T-helper 1 cell treated with Interleukin-12 subunit alpha and Interleukin-12 subunit beta and Interleukin-4 antibody, amounts not matched to agents 30 ng/mL and 1 ng/mL, for 36 hours (primary cell): ENCODE data around the gene ATP5IF1. TPM values are rescaled to one million over a fixed set of nuclear protein-coding genes. Genes with fewer than 3 reads are reported as not detected.

Experiments
- intact Hi-C: fragments of 100-400 bp; cut with micrococcal nuclease; formaldehyde crosslinking; loops from one replicate; pipeline ENCODE4 v1.15.1; 2024
- total RNA-seq: library from RNA; stranded (reverse); gene quantifications from 2 replicates; pipeline ENCODE4 v1.2.3, GENCODE V29; 2022

The ATP5IF1 gene
- total RNA-seq = 135 and 148 TPM in 2 replicates

GRCh38 chr1:28235755-28236655, at the start of gene ATP5IF1:
Gene ATP5IF1, plus strand, starts transcription at chr1:28236124. Its CDS starts 60 bp downstream, at chr1:28236184.
- intact Hi-C loops = loop anchor here (1.0 kb wide), 5 partner anchors 10 to 364 kb away; partner anchors contain the start of genes EYA3, SESN2 and THEMIS2

- intact Hi-C loops = no loop called here
Measured at GRCh38 chr1:28190337-28190979, 45.5 kb upstream of the ATP5IF1 start.

GRCh38 chr1:28190996-28191645, 44.8 kb upstream of the ATP5IF1 start:
- intact Hi-C loops = no loop called here

- intact Hi-C loops = no loop called here
Measured at GRCh38 chr1:28193701-28194161, 42.2 kb upstream of the ATP5IF1 start.

- intact Hi-C loops = no loop called here
Measured at GRCh38 chr1:28194326-28195035, 41.4 kb upstream of the ATP5IF1 start.

GRCh38 chr1:28195780-28196179, 40.1 kb upstream of the ATP5IF1 start:
- intact Hi-C loops = no loop called here

- intact Hi-C loops = no loop called here
Measured at GRCh38 chr1:28196330-28196729, 39.6 kb upstream of the ATP5IF1 start.

- intact Hi-C loops = no loop called here
Measured at GRCh38 chr1:28197682-28198415, 38.1 kb upstream of the ATP5IF1 start.

GRCh38 chr1:28199328-28200233, 36.3 kb upstream of the ATP5IF1 start:
- intact Hi-C loops = loop anchor here (1.0 to 2.0 kb wide), 6 partner anchors 10 to 109 kb away; no protein-coding TSS in a partner anchor

GRCh38 chr1:28200234-28200873, 35.6 kb upstream of the ATP5IF1 start:
- intact Hi-C loops = loop anchor here (1.0 to 2.0 kb wide), 4 partner anchors 9 to 110 kb away; no protein-coding TSS in a partner anchor

- intact Hi-C loops = no loop called here
Measured at GRCh38 chr1:28205243-28205642, 30.7 kb upstream of the ATP5IF1 start.

GRCh38 chr1:28208818-28209441, 27.0 kb upstream of the ATP5IF1 start:
- intact Hi-C loops = loop anchor here (1.0 to 2.0 kb wide), 5 partner anchors 9 to 351 kb away; no protein-coding TSS in a partner anchor

GRCh38 chr1:28209700-28210099, 26.2 kb upstream of the ATP5IF1 start:
- intact Hi-C loops = loop anchor here (1.0 to 2.0 kb wide), 5 partner anchors 9 to 351 kb away; no protein-coding TSS in a partner anchor

- intact Hi-C loops = no loop called here
Measured at GRCh38 chr1:28213315-28213714, 22.6 kb upstream of the ATP5IF1 start.

GRCh38 chr1:28229089-28229488, 6.8 kb upstream of the ATP5IF1 start:
- intact Hi-C loops = no loop called here

- intact Hi-C loops = no loop called here
Measured at GRCh38 chr1:28229996-28230395, 5.9 kb upstream of the ATP5IF1 start.

GRCh38 chr1:28232558-28233263, 3.2 kb upstream of the ATP5IF1 start, which contains the start of gene DNAJC8:
Gene DNAJC8, minus strand, starts transcription at chr1:28233029. Its CDS starts 31 bp downstream, at chr1:28232998.
- intact Hi-C loops = loop anchor here (2.0 kb wide), 1 partner anchor 460 kb away; the partner anchor contains the start of gene STX12
